Measurements from ENCODE around the gene SIL1.
A peak's percentile ranks its signal among the peaks of the same experiment; 100 is the strongest.
"Not testable (repeated sequence)": the region's sequence is repeated elsewhere in the genome, so short reads cannot be mapped to it uniquely, and the experiment has no call there.

SIL1 gene

DNA sequence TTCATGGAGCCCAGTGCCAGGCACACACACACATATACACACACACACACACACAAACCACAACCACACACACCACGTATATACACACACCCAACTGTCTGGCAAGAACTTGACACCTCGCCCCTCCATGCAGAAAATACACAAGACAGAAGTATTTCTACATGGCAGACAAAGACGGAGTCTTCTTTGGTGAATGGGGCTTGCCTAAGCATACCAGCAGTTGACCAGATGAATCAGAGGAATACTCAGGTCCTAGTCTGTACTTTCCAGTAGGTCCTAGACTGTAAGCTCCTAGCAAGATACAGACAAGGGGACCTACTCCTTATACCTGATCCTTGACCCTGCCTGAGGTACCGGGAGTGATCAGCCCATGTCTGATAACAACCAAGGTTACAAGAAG is 60.1 kb downstream of the SIL1 start:
- no peak for DNase-seq

DNA sequence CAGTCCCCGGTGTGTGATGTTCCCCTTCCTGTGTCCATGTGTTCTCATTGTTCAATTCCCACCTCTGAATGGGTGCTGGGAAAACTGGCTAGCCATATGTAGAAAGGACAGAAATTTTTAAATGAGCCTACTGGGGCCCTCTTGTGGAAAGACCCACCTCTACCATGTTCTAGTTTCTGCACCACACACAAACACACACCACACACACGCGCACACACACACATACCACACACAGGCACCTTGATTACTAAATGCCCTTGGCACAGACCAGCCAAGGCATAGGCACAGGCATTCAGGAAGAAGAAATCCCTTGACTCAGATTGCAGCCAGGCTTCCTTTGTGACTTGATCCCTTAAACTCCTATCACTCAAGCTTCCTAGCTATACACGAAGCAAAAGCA is 60.5 kb downstream of the SIL1 start:
- no peak for DNase-seq

- no peak for DNase-seq
Observed at GRCh38 chr5:139134906-139135305, 63.3 kb downstream of the SIL1 start.

DNA sequence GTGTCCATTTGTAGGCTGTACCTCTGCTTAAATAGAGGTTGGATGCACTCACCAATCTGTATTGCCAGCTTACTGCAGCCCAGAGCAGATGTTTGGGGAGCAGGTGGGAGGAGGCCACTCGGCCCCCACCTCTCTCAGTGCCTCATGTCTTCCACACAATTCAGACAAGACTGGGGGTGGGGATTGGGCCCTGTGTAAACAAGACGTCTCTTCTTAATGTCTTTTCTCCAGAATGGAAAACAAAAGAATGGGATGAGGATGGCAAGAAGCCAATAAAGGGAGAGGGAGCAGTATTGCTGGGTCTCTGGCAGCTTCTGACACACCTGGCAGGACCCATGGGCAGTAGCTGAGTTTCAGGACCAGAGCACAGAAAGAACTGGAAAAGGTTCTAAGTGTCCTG is 64.9 kb downstream of the SIL1 start:
- DNase-seq = no peak

GRCh38 chr5:139132515-139132914 is 65.7 kb downstream of the SIL1 start:
- no peak for DNase-seq

- peak; percentile 28 to 68 for DNase-seq
Observed at GRCh38 chr5:139131921-139132432, 66.2 kb downstream of the SIL1 start.

GRCh38 chr5:139131465-139131864 is 66.7 kb downstream of the SIL1 start:
- DNase-seq = no peak

DNA sequence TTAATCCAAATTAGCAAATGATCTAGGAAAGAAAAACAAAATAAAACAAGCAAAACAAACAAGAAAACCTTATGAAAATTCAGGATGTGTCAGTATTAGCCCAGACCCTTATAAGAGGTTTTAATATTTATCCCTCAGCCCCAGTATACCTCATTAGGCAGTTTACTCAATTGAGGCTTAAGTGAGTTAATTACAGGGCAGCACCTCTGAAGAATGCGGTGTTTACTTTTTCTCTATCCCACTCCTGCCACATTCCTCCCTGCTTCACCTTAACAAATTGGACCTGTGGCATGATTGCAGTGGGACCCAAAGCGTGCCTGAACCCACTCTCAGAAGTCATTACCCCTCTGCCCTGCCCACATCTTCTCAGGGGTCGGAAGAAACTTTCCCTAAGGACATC is 67.1 kb downstream of the SIL1 start:
- DNase-seq = no peak

DNA sequence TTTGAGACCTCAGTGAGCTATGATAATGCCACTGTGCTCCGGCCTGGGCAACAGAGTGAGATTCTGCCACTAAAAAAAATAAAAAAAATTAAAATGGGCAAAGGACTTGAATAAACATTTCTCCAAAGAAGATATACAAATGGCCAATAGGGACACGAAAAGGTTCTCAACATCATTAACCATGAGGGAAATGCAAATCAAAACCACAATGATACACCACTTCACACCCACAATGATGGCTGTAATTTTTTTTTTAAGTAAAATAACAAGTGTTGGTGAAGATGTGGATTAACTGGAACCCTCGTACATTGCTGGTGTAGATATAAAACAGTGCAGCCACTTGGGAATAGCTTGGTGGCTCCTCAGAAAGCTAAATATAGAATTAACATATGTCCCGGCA is 68.0 kb downstream of the SIL1 start:
- DNase-seq = no peak

GRCh38 chr5:139126711-139127111 is 71.5 kb downstream of the SIL1 start:
- no peak for DNase-seq

DNA sequence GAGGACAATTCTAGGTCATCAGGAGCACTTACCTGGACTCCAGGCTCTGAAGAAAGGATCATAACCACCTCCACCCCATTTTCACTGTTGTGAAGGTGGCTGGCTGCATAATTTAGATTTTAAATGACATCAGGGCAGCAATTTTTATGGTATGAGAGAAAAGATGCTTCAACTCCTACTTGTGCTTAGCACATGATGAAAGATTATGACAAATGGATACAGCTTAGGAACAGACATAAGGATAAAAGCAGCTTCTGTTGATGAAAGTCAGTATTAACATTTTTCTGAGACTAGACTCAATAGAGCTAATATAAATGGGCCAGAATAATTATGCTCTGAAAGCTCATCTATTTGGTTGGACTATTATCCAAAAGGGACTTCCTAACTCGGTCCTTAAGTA is 72.2 kb downstream of the SIL1 start:
- no peak for DNase-seq

- no peak for DNase-seq
Observed at GRCh38 chr5:139124774-139125520, 73.2 kb downstream of the SIL1 start.

- no peak for DNase-seq
Observed at GRCh38 chr5:139121120-139121519, 77.0 kb downstream of the SIL1 start.

DNA sequence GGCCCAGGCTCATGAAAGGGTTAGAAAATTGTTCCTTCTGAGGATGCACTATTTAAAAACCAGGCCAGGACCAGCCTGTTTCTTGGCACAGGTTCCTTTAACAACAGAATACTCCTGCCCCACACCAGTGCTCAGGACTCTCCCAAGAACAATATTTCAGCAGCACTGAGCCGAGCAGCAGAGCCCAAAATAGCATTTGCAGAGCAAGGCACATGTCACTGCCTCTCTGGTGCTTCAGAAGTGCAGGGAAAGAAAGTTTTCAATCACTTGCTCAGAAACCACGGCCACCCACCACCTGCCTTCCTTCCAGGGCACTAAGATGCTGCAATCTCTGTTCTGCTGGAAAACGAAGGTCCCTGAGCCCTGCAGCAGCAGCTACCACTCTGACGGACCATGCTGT is 77.6 kb downstream of the SIL1 start:
- DNase-seq = no peak

DNA sequence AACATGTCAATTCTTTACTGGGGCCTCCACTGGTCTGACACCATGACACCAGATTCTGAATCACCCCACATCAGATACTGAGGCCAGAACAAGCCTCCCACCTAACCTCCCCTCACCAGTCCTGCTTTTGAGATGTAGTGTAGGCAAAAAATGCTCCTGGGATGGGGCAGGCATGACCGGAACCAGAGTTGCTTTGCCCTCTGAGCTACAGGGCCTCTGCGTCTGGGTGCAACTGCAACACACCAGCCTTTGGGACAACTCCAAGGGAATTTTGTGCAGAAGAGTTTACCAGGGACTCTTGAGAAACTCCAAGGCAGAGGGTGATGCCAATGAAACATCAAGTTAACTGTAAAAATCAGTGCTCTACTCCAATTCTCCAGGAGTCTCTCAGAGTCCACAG is 79.4 kb downstream of the SIL1 start:
- no peak for DNase-seq

DNA sequence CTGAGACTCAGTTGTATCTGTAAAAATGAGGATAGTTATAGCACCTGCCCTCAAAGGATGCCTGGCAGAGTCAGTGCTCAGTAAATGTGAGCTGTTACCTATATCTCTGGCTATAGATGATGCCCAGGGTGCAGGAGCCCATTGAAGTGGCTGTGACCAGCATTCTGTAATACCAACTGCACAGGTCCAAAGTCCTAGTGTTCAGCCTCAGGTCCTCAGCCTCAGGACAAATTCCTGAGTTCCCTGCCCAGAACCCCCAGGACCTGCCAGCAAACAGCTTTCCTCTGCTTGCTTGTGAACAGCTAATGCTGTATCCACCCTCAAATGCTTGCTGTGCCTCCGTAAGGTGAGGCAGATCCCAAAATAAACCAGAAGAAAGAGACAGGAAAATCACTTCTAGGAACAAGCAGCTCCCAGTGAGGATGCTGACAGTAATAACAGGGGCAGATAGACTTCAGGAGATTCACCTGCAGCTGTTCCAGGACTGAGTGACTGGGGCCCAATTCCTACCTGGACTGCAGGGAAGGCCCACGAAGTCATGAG is 80.8 kb downstream of the SIL1 start:
- DNase-seq = no peak

GRCh38 chr5:139116100-139116655 is 82.0 kb downstream of the SIL1 start:
- no peak for DNase-seq

DNA sequence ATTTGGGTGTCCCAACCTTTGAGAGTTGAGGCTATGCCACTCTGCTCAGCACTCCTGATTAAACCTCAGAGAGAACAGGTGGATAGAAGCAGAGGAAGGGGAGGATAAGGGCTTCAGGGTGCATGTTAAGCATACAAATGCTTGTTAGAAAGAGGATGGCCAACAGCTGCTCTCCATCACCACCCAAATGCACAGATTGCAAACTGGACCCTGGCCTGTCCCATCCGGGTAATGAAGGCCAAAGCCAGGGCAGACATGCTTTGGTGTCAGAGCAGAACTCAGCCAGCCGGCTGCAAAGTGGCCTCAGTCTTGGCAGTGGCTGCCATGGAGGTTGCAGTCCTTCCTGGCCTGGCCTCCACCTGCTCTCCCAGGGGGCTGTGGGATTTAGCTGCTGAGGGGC is 84.3 kb downstream of the SIL1 start:
- DNase-seq = no peak

GRCh38 chr5:139112362-139112761 is 85.8 kb downstream of the SIL1 start:
- not testable (repeated sequence) for DNase-seq

DNA sequence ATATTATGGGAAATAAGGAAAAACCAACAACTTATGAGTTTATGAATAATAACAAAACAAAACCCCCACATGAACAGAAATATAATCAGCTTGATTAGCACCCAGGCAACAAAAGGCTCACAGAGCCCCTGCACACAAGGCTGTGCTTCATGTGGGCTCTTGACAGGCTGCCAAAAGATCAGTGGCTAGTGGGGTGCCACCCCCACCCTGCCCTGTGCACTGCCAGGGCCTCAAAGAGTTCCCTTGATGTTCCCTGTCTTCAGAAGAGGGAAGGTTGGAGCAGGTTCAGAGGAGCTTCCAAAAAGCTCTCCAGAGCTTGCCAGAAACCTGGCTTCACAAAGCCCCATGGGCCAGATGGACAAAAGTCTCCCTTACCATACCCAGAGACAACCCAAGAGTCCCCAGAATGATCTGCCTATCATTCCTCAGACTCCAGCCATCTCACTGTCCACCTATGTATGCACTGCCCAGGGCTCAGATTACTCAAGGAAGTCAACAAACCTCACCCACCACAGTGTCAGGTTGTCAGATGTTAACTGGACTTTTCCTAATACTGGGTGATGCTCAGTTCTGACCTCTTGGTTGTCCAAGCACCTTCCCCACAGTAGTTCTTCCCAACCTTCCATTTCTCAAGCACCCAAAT is 87.5 kb downstream of the SIL1 start:
- DNase-seq = no peak

DNA sequence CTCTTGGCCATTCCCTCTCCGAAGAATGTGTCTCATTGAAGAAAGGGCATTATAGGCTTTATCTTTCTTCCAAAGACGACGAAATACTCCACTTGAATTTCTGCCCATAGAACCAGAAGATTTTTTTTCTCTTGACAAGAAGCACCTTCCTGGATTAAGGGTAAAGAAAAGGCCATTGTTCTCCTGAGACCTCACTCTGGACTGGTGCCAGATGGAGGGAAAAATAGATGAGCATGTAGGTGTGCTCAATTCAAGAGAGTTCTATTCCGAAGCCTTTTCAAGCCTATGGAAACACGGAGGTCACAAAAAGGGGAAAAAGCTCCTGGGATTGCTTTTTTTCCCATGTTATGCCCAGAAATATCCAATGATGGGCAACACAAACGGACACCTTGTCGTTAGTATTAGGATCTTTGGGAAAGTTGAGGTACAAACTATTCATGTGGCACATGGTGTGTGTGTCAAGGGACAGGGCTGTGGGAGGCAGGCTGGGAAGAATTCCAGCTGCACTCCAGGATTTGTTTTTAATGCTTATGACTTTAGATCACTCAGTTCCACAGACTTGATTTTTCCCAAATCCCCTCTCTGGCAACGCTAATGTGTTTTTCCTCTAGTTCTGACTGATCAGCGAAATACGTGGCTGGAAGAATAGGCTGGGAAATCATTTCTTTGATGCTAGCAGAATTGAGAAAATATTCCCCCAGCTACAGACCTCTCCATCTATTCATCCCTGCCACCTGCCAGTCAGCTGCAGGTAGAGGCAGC is 89.9 kb downstream of the SIL1 start:
- DNase-seq = no peak

DNA sequence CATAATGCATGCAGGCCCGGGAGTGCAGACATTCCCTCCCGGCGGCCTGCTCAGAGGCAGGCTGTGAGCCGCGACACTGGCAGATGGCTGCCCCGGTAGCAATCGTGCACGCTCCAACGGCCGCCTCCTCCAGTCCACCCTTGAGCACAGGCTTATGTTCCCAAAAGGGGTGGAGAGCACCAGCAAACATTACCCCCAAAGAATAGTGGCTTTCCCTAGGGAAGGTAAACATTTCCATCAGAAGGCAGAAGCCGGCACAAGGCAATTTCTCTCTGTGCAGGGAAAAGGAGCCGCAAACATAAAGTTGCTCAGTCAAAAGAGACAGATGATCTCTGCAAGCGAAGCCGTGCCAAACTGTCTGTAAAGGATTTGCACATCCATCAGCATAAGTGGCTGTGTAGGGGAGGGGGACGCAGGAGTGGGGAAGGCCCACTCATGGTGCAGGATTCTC is 92.5 kb downstream of the SIL1 start:
- DNase-seq = no peak
